Measurements from ENCODE around the gene CFHR3. TPM values are rescaled to one million over a fixed set of nuclear protein-coding genes. Genes with fewer than 3 reads are reported as not detected.
A peak's percentile ranks its signal among the peaks of the same experiment; 100 is the strongest.
"Not testable (repeated sequence)": the region's sequence is repeated elsewhere in the genome, so short reads cannot be mapped to it uniquely, and the experiment has no call there.

CFHR3 gene
- total and polyA plus RNA-seq, 8 donors: 0.13 to 0.98 (median 0.53) TPM

- no peak overlapping the region for H3K27ac ChIP-seq
- no peaks in the 10 kb centered on the region for H3K36me3 ChIP-seq
- ATAC-seq: no peak
- H3K9me3 ChIP-seq: no peaks in the 10 kb centered on the region
- intact Hi-C loops (cut with DNase I): no loop called here
- DNase-seq: peak in 1 of 4 donors; percentile 40
- no peaks in the 10 kb centered on the region for H3K4me1 ChIP-seq
- no peaks in the 10 kb centered on the region for H3K27me3 ChIP-seq
- TF ChIP-seq CTCF (IDR thresholded peaks at IDR 0.05): no peak
- no peak overlapping the region for H3K4me3 ChIP-seq
Measured at GRCh38 chr1:196777603-196778002, 3.0 kb downstream of the CFHR3 start.

DNA sequence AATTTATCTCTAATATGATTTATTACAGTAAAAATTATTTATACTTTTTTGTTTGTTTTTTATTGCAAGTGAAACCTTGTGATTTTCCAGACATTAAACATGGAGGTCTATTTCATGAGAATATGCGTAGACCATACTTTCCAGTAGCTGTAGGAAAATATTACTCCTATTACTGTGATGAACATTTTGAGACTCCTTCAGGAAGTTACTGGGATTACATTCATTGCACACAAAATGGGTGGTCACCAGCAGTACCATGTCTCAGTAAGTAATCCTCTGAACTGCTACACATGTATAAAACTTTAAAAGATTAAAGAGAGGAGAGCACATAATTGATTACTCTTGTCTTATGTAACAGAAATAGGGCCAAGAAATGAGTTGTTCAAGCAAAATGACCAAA is 4.5 kb downstream of the CFHR3 start:
- no peaks in the 10 kb centered on the region for H3K27me3 ChIP-seq
- H3K4me3 ChIP-seq: no peak overlapping the region
- H3K27ac ChIP-seq: no peak overlapping the region
- no peak for ATAC-seq
- H3K36me3 ChIP-seq: no peaks in the 10 kb centered on the region
- no peak for DNase-seq
- H3K9me3 ChIP-seq: no peaks in the 10 kb centered on the region
- no peaks in the 10 kb centered on the region for H3K4me1 ChIP-seq
- TF ChIP-seq CTCF (IDR thresholded peaks at IDR 0.05): no peak
- intact Hi-C loops (cut with DNase I): no loop called here

DNA sequence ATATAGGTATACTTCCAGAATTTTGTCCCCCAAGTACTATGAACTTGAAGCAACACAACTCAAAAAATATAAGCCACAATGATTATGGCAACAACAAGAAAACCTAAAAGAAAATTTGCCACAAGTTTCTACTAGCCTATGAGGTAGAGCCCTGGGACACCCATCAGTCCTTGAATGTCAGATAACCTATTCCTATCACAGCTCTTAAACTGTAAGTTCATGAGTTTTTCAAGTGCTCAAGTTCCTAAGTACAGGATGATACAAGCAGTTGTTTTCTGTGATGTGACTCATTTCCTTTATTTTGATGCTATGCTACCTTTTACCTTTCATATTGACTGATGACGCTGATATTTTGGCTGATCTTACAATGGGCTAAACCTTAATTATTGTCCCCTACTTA is 16.6 kb downstream of the CFHR3 start:
- peaks cover 0 to 11% of the 10 kb centered on the region in 2 donors for H3K9me3 ChIP-seq
- H3K27ac ChIP-seq; intact Hi-C loops (cut with DNase I); H3K4me3 ChIP-seq; H3K4me1 ChIP-seq; H3K27me3 ChIP-seq; ATAC-seq; DNase-seq; H3K36me3 ChIP-seq: not testable (repeated sequence)

DNA sequence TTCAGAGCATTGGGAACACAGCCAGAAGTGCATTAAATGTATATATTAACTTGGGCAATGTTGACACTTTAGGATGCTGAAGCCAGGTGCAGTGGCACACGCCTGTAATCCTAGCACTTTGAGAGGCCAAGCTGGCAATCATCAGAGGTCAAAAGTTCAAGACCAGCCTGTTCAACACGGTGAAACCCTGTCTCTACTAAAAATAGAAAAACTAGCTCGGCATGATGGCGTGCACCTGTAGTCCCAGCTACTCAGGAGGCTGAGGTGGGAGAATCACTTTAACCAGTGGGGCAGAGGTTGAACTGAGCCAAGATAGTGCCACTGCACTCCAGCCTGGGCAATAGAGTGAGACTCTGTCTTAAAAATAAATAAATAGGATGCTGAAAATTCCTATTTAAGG is 19.5 kb downstream of the CFHR3 start:
- H3K27ac ChIP-seq; H3K36me3 ChIP-seq; H3K27me3 ChIP-seq; H3K9me3 ChIP-seq; H3K4me1 ChIP-seq; H3K4me3 ChIP-seq; intact Hi-C loops (cut with DNase I): not testable (repeated sequence)
- peak; percentile 37 for ATAC-seq
- peak in 1 of 4 donors; percentile 20 for DNase-seq

- H3K36me3 ChIP-seq: no peaks in the 10 kb centered on the region
- H3K27me3 ChIP-seq: no peaks in the 10 kb centered on the region
- no peak overlapping the region for H3K27ac ChIP-seq
- peaks cover 0 to 7% of the 10 kb centered on the region in 2 donors for H3K9me3 ChIP-seq
- ATAC-seq (no peak), DNase-seq (no peak)
- no peak for TF ChIP-seq CTCF (IDR thresholded peaks at IDR 0.05)
- intact Hi-C loops (cut with DNase I): no loop called here
- H3K4me1 ChIP-seq: no peaks in the 10 kb centered on the region
- H3K4me3 ChIP-seq: no peak overlapping the region
Measured at GRCh38 chr1:196797891-196798290, 23.3 kb downstream of the CFHR3 start.

GRCh38 chr1:196801920-196802319 is 27.3 kb downstream of the CFHR3 start:
- H3K27me3 ChIP-seq; H3K27ac ChIP-seq; ATAC-seq; intact Hi-C loops (cut with DNase I); H3K9me3 ChIP-seq; H3K4me3 ChIP-seq; H3K4me1 ChIP-seq; DNase-seq; H3K36me3 ChIP-seq: not testable (repeated sequence)

DNA sequence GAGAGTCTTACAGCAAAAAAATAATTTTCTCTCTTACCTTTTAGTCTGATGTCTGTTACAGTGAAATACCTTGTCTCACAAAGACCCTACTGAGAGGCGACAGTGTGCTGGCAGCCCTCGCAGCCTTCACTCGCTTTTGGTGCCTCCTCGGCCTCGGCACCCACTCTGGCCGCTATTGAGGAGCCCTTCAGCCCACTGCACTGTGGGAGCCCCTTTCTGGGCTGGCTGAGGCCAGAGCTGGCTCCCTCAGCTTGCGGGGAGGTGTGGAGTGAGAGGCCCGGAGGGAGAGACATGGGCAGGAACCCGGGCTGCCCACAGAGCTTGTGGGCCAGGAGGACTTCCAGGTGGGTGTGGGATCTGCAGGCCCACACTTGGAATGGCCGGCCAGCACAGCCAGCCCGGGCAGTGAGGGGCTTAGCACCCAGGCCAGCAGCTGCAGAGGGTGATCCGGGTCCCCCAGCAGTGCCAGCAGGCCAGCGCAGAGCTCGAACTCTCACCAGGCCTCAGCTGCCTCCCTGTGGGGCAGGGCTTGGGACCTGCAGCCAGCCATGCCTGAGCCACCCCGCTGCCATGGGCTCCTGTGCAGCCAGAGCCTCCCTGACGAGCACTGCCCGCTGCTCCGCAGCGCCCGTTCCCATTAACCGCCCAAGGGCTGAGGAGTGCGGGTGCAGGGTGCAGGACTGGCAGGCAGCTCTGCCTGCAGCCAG is 34.0 kb downstream of the CFHR3 start:
- no peaks in the 10 kb centered on the region for H3K4me1 ChIP-seq
- ATAC-seq: no peak
- H3K4me3 ChIP-seq: no peak overlapping the region
- peaks cover 0 to 7% of the 10 kb centered on the region in 2 donors for H3K9me3 ChIP-seq
- no peaks in the 10 kb centered on the region for H3K27me3 ChIP-seq
- intact Hi-C loops (cut with DNase I): no loop called here
- no peaks in the 10 kb centered on the region for H3K36me3 ChIP-seq
- H3K27ac ChIP-seq: no peak overlapping the region
- DNase-seq: peak in 1 of 4 donors; percentile 63
- no peak for TF ChIP-seq CTCF (IDR thresholded peaks at IDR 0.05)

GRCh38 chr1:196817442-196817841 is 42.8 kb downstream of the CFHR3 start:
- ATAC-seq; H3K27ac ChIP-seq; DNase-seq; H3K4me3 ChIP-seq; H3K36me3 ChIP-seq; H3K27me3 ChIP-seq; H3K9me3 ChIP-seq; H3K4me1 ChIP-seq; intact Hi-C loops (cut with DNase I): not testable (repeated sequence)

- H3K36me3 ChIP-seq; intact Hi-C loops (cut with DNase I); H3K4me3 ChIP-seq: not testable (repeated sequence)
Measured at GRCh38 chr1:196819531-196819930, 44.9 kb downstream of the CFHR3 start, which contains the start of gene CFHR1. CFHR1 (plus strand) TSS chr1:196819731; CDS start chr1:196819845, 114 bp downstream.

More at GRCh38 chr1:196819531-196819930, 44.9 kb downstream of the CFHR3 start, which contains the start of gene CFHR1:
- H3K27me3 ChIP-seq, ATAC-seq, H3K4me1 ChIP-seq, DNase-seq, H3K27ac ChIP-seq, H3K9me3 ChIP-seq: not testable (repeated sequence)
